GM19324 (cell line): ENCODE measurements around the gene ZNF638.
"Not testable (repeated sequence)": the region's sequence is repeated elsewhere in the genome, so short reads cannot be mapped to it uniquely, and the experiment has no call there.

Experiments used
- ATAC-seq: cut with Tn5 transposase; IDR thresholded peaks from one replicate; pipeline ENCODE4 v1.9.1; 2021; ENCODE audit warnings: mild to moderate bottlenecking, moderate library complexity; ENCODE audit not compliant: unreplicated experiment, low FRiP score

The ZNF638 gene

DNA sequence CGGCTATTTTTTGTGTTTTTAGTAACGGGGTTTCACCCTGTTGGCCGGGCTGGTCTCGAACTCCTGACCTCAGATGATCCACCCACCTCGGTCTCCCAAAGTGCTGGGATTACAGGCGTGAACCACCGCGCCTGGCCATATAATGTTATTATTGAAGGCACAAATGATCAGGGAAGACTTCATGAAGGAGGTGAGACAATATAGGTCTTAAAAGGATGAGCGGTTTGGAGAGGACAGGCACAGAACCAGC, 326 bp upstream of the ZNF638 start:
- ATAC-seq = not testable (repeated sequence)

DNA sequence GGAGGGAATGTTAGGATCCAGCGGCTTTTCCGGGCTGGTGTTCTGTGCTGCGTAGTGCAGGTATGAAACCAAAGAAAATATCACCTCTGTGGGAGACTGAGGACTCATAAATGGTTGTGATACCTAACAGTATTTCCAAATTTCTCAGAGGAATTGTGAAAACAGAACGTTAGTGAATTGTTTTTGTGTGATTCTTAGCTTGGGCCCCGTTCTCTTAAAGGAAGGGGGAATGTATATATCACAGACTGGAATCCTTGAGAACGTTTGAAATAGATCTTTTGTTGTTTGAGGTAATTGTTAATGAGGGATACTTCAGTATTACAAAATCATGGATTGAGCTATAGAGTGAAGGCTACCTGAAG, 834 bp downstream of the ZNF638 start:
- no peak for ATAC-seq

DNA sequence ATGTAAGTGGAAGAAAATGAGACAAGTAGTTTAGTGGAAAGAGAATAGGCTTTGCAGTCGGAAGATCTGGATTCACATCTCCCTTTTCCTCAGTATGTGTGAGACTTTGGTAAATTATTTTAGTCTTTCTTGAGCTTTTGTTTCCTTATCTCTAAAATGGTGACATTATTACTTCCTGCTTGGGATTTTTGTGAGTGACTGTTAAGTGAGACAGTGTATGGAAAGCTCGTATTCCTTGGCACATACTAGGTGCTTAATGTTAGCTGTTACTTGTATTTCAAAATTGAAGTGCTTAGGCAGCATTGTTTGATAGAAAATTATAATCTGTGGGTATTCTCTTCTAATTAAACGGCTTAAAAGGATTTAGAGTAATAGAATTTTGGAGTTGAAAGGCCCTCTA, 2.0 kb downstream of the ZNF638 start:
- ATAC-seq = no peak

GRCh38 chr2:71336384-71336783, 4.8 kb downstream of the ZNF638 start:
- no peak for ATAC-seq

- no peak for ATAC-seq
Measured at GRCh38 chr2:71336802-71337201, 5.2 kb downstream of the ZNF638 start.

DNA sequence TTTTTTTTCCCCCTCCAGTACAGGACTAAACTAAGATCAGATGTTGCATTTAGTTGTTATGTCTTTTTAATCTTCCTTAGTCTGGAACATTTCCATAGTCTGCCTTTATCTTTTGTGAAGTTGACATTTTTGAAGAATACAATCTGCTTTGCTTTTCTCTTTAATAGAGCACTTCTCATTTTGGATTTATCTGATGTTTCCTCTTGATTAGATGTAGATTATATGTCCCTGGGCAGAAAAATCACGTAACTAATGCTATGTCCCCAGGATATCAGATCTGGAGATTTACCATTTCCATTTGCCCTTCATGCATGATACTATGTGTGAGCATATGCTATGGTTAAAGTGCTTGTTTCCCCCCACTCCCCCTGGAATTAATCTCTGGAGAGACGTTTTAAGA, 6.2 kb downstream of the ZNF638 start:
- no peak for ATAC-seq

DNA sequence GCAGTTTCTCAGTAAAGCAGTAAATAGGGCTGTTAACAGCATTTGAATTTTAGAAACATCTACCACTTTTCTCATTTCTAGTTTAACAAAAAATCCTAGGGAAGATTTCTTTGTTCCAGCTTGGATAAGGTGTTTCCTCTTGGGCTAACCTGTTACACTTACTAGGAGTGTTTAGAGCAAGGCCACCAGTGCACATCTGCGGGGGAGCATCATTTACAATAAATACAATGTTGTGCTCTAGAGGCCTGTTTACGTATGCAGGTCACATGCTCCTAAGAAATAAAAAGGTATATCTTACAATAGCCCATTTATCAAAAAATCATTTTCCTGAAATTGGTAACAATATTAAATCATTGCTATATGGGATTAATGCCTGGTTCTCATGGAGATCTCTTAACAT, 8.1 kb downstream of the ZNF638 start:
- no peak for ATAC-seq

DNA sequence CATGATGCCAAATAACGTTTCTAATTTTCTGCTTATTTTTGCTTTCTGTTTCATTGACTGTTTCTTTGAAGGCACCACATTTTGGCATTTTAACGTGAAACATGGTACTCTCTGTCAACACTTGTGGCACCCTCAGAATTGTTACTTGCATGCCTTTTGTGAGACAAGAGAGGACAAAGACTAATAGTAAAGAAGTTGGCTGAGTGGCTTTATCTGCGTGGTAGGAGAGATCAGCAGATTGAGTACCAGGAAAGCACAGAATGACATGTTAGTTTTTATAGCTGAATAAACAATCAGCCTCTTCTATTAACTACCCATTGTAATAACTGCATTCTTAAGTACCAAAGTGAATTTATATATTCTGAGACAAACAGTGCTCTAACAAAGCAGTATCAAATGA, 8.6 kb downstream of the ZNF638 start:
- no peak for ATAC-seq

GRCh38 chr2:71341645-71342044, 10.1 kb downstream of the ZNF638 start:
- no peak for ATAC-seq

DNA sequence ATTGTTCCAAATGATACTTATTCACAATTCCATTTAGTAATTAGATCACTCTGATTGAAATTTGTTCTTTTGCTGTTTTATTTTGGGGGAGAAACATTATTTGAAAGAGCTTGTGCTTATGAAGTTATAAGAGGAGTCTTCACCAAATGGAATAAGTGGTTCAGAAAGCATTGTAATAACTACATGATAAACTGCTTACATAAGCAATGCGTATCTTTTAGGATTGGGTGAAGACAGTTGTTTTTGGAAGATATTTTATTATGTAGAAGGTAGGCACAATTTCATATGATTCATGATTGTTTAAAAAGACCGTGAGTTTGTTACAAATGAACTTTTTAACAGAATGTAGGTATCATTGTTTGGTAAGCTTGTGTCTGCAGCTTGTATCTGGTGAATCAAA, 14.5 kb downstream of the ZNF638 start:
- ATAC-seq = no peak

DNA sequence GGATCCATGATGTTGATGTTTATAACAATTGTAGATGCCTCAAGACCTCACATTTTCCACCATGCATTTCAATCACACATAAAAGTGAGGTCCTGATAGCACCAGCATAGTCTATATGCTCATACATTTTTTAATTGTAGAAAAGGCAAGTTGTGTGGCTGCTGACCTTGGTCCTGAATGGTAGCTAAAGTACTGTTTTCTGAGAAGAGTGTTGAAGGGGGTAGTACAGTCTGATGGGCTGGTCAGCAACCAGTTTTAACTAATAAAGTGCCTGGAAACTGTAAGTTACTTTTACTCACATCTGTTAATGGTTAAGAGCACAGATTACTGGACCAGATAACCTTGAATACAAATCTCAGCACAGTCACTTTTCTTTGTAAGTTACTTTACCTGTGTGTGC, 15.9 kb downstream of the ZNF638 start:
- ATAC-seq = no peak

DNA sequence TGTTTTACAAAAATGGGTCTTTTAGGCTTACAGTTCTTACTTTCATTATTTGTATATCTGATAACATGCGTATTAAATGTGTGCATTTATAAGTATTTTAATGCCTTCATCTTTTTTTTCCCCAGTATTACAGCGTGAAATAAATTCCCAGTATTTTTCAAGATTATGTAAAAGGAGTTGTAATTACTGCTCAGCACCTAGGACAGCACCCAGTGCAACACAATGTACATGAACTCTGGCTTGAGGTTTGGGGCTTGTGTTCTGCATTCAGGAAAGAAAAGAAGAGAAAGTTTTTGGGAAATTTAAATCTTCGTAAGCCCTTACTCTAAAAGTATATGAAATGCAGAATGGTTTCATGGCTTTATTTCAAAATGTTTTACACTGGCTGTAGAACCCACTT, 16.7 kb downstream of the ZNF638 start:
- no peak for ATAC-seq

DNA sequence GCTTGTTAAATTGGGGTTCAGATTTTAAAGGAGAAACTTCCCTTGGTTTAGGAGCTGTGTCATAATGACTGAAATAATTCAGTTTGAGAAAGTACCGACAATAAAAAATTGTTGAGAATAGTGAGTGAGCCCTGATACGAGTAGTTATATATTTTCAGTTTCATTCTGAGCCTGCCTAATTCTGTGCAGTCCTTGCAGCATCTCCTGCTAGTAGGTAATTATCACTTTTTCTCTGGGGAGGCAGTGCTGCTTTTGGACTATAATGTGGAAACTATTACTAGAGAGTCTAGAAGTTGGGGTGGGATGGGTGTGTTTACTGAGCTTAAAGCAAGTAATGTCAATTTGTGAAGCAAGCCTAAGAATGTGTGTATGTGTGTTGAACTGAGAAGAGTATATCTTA, 21.7 kb downstream of the ZNF638 start:
- no peak for ATAC-seq

DNA sequence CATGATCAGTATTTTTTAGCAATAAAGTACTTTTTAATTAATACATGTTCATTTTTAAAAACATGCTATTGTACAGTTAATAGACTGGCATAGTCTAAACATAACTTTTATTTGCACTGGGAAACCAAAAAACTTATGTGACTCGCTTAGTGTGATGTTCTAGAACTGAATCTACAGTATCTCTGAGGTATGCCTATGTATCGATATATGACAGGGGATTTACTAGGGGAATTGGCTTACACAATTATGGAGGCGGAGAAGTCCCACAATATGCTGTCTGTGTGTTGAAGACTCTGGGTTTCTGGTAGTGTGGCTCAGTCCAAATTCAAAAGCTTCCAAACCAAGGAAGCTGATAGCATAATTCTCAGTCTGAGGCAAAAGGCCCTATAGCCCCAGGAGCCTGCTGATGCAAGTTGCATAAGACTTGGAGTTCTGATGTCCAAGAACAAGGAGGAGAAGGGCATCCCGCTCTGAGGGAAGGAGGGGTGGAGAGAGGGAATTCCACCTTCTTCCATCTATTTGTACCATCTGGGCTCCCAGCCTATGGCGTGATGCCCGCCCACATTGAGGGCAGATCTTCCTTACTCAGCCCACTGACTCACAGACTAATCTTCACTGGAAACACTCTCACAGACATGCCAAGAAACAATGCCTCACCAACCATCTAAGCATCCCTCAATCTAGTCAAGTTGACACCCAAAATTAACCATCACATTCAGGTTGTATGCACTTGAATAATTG, 27.5 kb downstream of the ZNF638 start:
- ATAC-seq = no peak

- no peak for ATAC-seq
Measured at GRCh38 chr2:71360434-71360975, 28.9 kb downstream of the ZNF638 start.

- no peak for ATAC-seq
Measured at GRCh38 chr2:71361631-71362030, 30.0 kb downstream of the ZNF638 start.

GRCh38 chr2:71362447-71362846, 30.9 kb downstream of the ZNF638 start:
- ATAC-seq = no peak

- ATAC-seq = no peak
Measured at GRCh38 chr2:71370015-71370414, 38.4 kb downstream of the ZNF638 start.

DNA sequence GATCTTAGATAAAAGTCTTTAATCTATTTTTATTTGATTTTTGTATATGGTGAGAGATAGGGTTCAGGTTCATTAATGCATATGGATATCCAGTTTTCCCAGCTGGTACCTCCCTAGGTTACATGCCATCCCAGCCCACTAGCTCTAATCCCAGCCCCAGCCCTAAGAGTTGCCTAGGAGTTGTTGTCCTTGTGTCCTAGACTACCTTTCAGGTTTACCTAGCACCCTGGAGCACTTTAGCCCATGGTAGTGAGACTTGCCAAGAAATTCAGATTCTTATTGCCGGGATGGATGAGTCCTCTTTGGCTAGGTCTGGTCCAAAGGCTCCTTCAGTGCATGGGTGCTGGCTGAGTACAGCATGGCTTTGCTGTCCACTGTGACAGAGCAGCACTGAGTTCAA, 40.5 kb downstream of the ZNF638 start:
- no peak for ATAC-seq

DNA sequence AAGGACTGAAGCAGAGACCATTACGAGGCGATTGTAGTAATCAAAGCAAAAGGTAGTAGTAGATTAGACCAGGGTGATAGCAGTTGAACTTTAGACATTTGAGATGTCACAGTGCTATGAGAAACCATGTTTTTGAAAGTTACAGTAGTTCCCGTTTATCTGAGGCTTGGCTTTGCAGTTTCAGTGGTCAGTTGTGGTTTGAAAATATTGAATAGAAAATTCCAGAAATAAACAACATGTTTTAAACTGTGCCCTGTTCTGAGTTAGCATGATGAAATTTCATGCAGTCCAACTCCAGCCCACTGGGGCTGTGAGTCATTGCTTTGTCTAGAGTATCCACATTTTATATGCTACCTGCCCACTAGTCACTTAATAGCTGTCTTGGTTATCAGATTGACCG, 47.5 kb downstream of the ZNF638 start:
- ATAC-seq = no peak

DNA sequence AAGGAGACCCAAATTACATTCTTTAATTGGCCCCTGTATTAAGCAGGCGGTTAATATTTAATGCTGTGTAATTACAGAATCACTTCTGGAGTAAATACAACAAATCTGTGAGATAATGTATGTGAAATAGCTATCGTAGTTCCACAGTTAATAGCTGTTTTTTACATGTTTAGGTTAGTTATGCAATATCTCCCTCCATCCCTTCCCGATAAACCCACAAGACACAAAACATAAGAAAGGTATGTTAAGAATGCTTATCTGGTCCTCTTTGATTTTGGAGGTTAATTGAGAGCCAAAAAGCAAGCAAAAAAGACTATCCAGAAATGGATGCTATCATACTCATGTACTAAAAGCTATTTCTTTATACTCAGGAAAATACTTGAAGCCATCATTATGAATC, 49.1 kb downstream of the ZNF638 start:
- ATAC-seq = no peak

- no peak for ATAC-seq
Measured at GRCh38 chr2:71385012-71385411, 53.4 kb downstream of the ZNF638 start.

GRCh38 chr2:71388214-71388613, 56.6 kb downstream of the ZNF638 start:
- ATAC-seq = no peak
